Upper lobe of right lung (tissue), 1 donor: ENCODE results near the gene SERPINE3. TPM values are rescaled to one million over a fixed set of nuclear protein-coding genes. Genes with fewer than 3 reads are reported as not detected.

ENCODE experiments used
- ATAC-seq: fragments of 200-7000 bp; cut with Tn5 transposase; one replicate; pipeline ENCODE4 v1.9.1; 2020; ENCODE audit warnings: mild to moderate bottlenecking, moderate library complexity
- DNase-seq: peaks from one replicate; pipeline ENCODE4 v3.0.0-alpha.2; 2020
- H3K27ac ChIP-seq: fragments of 200-600 bp; one replicate; pipeline ENCODE4 v1.8.0; 2022
- H3K27me3 ChIP-seq: fragments of 200-600 bp; one replicate; pipeline ENCODE4 v1.8.0; 2022; ENCODE audit warnings: mild to moderate bottlenecking
- H3K36me3 ChIP-seq: fragments of 200-600 bp; one replicate; pipeline ENCODE4 v1.8.0; 2022
- H3K4me1 ChIP-seq: fragments of 200-600 bp; one replicate; pipeline ENCODE4 v1.8.0; 2022
- H3K4me3 ChIP-seq: fragments of 200-600 bp; one replicate; pipeline ENCODE4 v1.8.0; 2022; ENCODE audit warnings: mild to moderate bottlenecking
- H3K9me3 ChIP-seq: fragments of 200-600 bp; one replicate; pipeline ENCODE4 v1.8.0; 2022
- CTCF ChIP-seq: fragments of 200-600 bp; IDR thresholded peaks from one replicate; pipeline ENCODE4 v1.8.0; 2022; ENCODE audit warnings: antibody characterized with exemption
- intact Hi-C: fragments of 100-400 bp; cut with DNase I; formaldehyde crosslinking; loops from one replicate; pipeline ENCODE4 v1.11.0; 2022
- total RNA-seq: library from RNA; stranded (reverse); fragmentation: NEBNext Ultra II Directional; extraction: Animal tissue kit (Norgen Biotek cat#: 25700); gene quantifications from one replicate; pipeline ENCODE4 v1.2.1, GENCODE V29; 2021
- donor health status: DM: no; HTN: yes; CAD: no; lungs with severe emphysema.

The SERPINE3 gene
- total RNA-seq, 1 donor from 2014 or later: not detected

GRCh38 chr13:51371768-51372399 lies 32.4 kb downstream of the SERPINE3 start:
- no peaks in the 10 kb centered on the region for H3K9me3 ChIP-seq
- H3K4me3 ChIP-seq: no peak overlapping the region
- DNase-seq (no peak), ATAC-seq (no peak)
- intact Hi-C loops: no loop called here
- H3K27ac ChIP-seq: no peak overlapping the region
- no peaks in the 10 kb centered on the region for H3K4me1 ChIP-seq
- H3K36me3 ChIP-seq: peaks cover 80% of the 10 kb centered on the region
- TF ChIP-seq CTCF: no peak
- H3K27me3 ChIP-seq: no peaks in the 10 kb centered on the region

GRCh38 chr13:51373451-51373850 lies 34.0 kb downstream of the SERPINE3 start:
- Histone ChIP-seq H3K9me3 (no peaks in the 10 kb centered on the region), H3K4me1 (no peaks in the 10 kb centered on the region), H3K4me3 (no peak overlapping the region), H3K27ac (no peak overlapping the region), H3K36me3 (peaks cover 80% of the 10 kb centered on the region), H3K27me3 (no peaks in the 10 kb centered on the region)
- ATAC-seq (no peak), DNase-seq (no peak)
- intact Hi-C loops: no loop called here
- no peak for TF ChIP-seq CTCF

GRCh38 chr13:51380269-51380668 lies 40.8 kb downstream of the SERPINE3 start:
- intact Hi-C loops: no loop called here
- no peak for DNase-seq
- peak; percentile 76 for ATAC-seq

GRCh38 chr13:51385114-51385513 lies 45.6 kb downstream of the SERPINE3 start:
- no peak for ATAC-seq
- TF ChIP-seq CTCF: no peak
- H3K27ac ChIP-seq: no peak overlapping the region
- DNase-seq: no peak
- no peaks in the 10 kb centered on the region for H3K9me3 ChIP-seq
- H3K27me3 ChIP-seq: no peaks in the 10 kb centered on the region
- peaks cover 40% of the 10 kb centered on the region for H3K36me3 ChIP-seq
- intact Hi-C loops: no loop called here
- H3K4me1 ChIP-seq: no peaks in the 10 kb centered on the region
- H3K4me3 ChIP-seq: no peak overlapping the region

More at GRCh38 chr13:51380269-51380668, 40.8 kb downstream of the SERPINE3 start:
- Histone ChIP-seq H3K27me3 (no peaks in the 10 kb centered on the region), H3K27ac (no peak overlapping the region), H3K4me1 (no peaks in the 10 kb centered on the region), H3K9me3 (no peaks in the 10 kb centered on the region), H3K36me3 (peaks cover 75% of the 10 kb centered on the region), H3K4me3 (no peak overlapping the region)
- no peak for TF ChIP-seq CTCF

- no peaks in the 10 kb centered on the region for H3K9me3 ChIP-seq
- no peaks in the 10 kb centered on the region for H3K27me3 ChIP-seq
- no peak overlapping the region for H3K27ac ChIP-seq
- H3K4me1 ChIP-seq: peaks cover 19% of the 10 kb centered on the region
- H3K4me3 ChIP-seq: no peak overlapping the region
- TF ChIP-seq CTCF: no peak
- no peaks in the 10 kb centered on the region for H3K36me3 ChIP-seq
- ATAC-seq: no peak
- intact Hi-C loops: no loop called here
- no peak for DNase-seq
Measured at GRCh38 chr13:51394724-51395123, 55.2 kb downstream of the SERPINE3 start.

GRCh38 chr13:51396352-51396751 lies 56.9 kb downstream of the SERPINE3 start:
- H3K27me3 ChIP-seq: no peaks in the 10 kb centered on the region
- H3K27ac ChIP-seq: no peak overlapping the region
- peak; percentile 45 for ATAC-seq
- H3K4me3 ChIP-seq: no peak overlapping the region
- no peak for TF ChIP-seq CTCF
- no peak for DNase-seq
- H3K4me1 ChIP-seq: peaks cover 19% of the 10 kb centered on the region
- intact Hi-C loops: no loop called here
- no peaks in the 10 kb centered on the region for H3K36me3 ChIP-seq
- H3K9me3 ChIP-seq: no peaks in the 10 kb centered on the region
